DOHH2 (cell line): ENCODE measurements around the gene TREH.
"Not testable (repeated sequence)": the region's sequence is repeated elsewhere in the genome, so short reads cannot be mapped to it uniquely, and the experiment has no call there.

Source experiments
- H3F3A ChIP-seq: fragments of 200-600 bp; sonication (generic), shearing (Covaris generic); 2 replicates; pipeline ENCODE4 v1.6.0; 2016; ENCODE audit warnings: antibody characterized with exemption, mild to moderate bottlenecking; ENCODE audit not compliant: control insufficient read depth, insufficient read depth
- H3K27ac ChIP-seq: fragments of 200-600 bp; sonication (generic); 2 replicates; pipeline ENCODE4 v1.5.1; 2014; ENCODE audit warnings: low read depth, mild to moderate bottlenecking, low read length, moderate library complexity
- H3K27me3 ChIP-seq: fragments of 200-600 bp; sonication (generic); 2 replicates; pipeline ENCODE4 v1.6.1; 2014; ENCODE audit warnings: mild to moderate bottlenecking, low read length, mixed read lengths; ENCODE audit not compliant: control insufficient read depth
- H3K36me3 ChIP-seq: fragments of 200-600 bp; sonication (generic); 2 replicates; pipeline ENCODE4 v1.6.1; 2014; ENCODE audit warnings: mild to moderate bottlenecking, low read length, moderate library complexity, mixed read lengths; ENCODE audit not compliant: control insufficient read depth
- H3K4me1 ChIP-seq: fragments of 200-600 bp; sonication (generic); 2 replicates; pipeline ENCODE4 v1.6.1; 2014; ENCODE audit warnings: mild to moderate bottlenecking, low read length, mixed read lengths; ENCODE audit not compliant: control insufficient read depth
- H3K4me2 ChIP-seq: fragments of 200-600 bp; sonication (generic); 2 replicates; pipeline ENCODE4 v1.6.0; 2014; ENCODE audit warnings: mild to moderate bottlenecking, low read length, moderate library complexity
- H3K4me3 ChIP-seq: fragments of 200-600 bp; sonication (generic); 2 replicates; pipeline ENCODE4 v1.5.1; 2014; ENCODE audit warnings: mild to moderate bottlenecking, low read length, mixed read lengths
- H3K79me2 ChIP-seq: fragments of 200-600 bp; sonication (generic); 2 replicates; pipeline ENCODE4 v1.6.1; 2014; ENCODE audit warnings: mild to moderate bottlenecking, low read length, mixed read lengths; ENCODE audit not compliant: control insufficient read depth
- H3K9me2 ChIP-seq: fragments of 200-600 bp; sonication (generic); replicated peaks from 2 replicates; pipeline ENCODE4 v1.6.1; 2014; ENCODE audit warnings: mild to moderate bottlenecking, low read length, mixed read lengths; ENCODE audit not compliant: control insufficient read depth
- H3K9me3 ChIP-seq: fragments of 200-600 bp; sonication (generic); 2 replicates; pipeline ENCODE4 v1.6.1; 2014; ENCODE audit warnings: antibody characterized with exemption, low read length, mixed read lengths; ENCODE audit not compliant: control insufficient read depth, insufficient read depth
- H4K20me1 ChIP-seq: fragments of 200-600 bp; sonication (generic); 2 replicates; pipeline ENCODE4 v1.6.0; 2014; ENCODE audit warnings: low read depth, mild to moderate bottlenecking, antibody characterized with exemption, low read length, moderate library complexity; ENCODE audit not compliant: control insufficient read depth, insufficient read depth
- EZH2phosphoT487 ChIP-seq: fragments of 200-600 bp; sonication (generic); IDR thresholded peaks from 2 replicates; pipeline ENCODE4 v1.6.1; 2017; ENCODE audit warnings: borderline replicate concordance, mild to moderate bottlenecking, antibody characterized with exemption, low read length, moderate library complexity, mixed read lengths
- TF ChIP-seq, protein P1 (sequence below): fragments of 200-600 bp; sonication (generic); IDR thresholded peaks from one replicate; pipeline ENCODE4 v1.5.1; 2014; ENCODE audit warnings: antibody characterized with exemption, mild to moderate bottlenecking, low read depth, low read length; ENCODE audit not compliant: poor library complexity, severe bottlenecking

Gene TREH

GRCh38 chr11:118682372-118682771 lies 2.9 kb upstream of the TREH start:
- H3K9me3 ChIP-seq: no peaks in the 10 kb centered on the region
- H4K20me1 ChIP-seq: no peaks in the 10 kb centered on the region
- no peak overlapping the region for H3K27ac ChIP-seq
- H3K4me1 ChIP-seq: no peaks in the 10 kb centered on the region
- H3K9me2 ChIP-seq: no peaks in the 10 kb centered on the region
- H3K79me2 ChIP-seq: no peaks in the 10 kb centered on the region
- H3K36me3 ChIP-seq: no peaks in the 10 kb centered on the region
- H3K4me2 ChIP-seq: no peak overlapping the region
- H3K4me3 ChIP-seq: no peak overlapping the region
- H3K27me3 ChIP-seq: peaks cover 8% of the 10 kb centered on the region
- no peak for TF ChIP-seq EZH2phosphoT487
- TF ChIP-seq, protein P1, sequence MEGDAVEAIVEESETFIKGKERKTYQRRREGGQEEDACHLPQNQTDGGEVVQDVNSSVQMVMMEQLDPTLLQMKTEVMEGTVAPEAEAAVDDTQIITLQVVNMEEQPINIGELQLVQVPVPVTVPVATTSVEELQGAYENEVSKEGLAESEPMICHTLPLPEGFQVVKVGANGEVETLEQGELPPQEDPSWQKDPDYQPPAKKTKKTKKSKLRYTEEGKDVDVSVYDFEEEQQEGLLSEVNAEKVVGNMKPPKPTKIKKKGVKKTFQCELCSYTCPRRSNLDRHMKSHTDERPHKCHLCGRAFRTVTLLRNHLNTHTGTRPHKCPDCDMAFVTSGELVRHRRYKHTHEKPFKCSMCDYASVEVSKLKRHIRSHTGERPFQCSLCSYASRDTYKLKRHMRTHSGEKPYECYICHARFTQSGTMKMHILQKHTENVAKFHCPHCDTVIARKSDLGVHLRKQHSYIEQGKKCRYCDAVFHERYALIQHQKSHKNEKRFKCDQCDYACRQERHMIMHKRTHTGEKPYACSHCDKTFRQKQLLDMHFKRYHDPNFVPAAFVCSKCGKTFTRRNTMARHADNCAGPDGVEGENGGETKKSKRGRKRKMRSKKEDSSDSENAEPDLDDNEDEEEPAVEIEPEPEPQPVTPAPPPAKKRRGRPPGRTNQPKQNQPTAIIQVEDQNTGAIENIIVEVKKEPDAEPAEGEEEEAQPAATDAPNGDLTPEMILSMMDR: no peak
- no peaks in the 10 kb centered on the region for H3F3A ChIP-seq

DNA sequence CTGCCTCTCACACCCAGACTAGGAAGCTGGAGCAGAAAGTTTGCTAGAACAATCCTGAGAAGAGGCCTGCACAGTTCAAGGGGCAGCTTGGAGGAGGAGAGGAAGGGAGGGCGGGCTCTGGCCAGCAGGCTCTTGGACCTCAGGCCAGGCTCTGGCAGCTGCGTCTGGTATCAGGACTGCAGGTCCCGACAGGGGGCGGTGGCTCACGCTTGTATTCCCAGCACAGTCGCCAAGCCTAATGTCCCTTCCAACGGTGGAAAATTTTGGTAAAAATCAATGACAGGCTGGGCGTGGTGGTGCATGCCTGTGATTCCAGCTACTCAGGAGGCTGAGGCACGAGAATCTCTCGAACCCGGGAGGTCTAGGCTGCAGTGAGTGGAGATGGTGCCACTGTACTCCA lies 542 bp downstream of the TREH start:
- H3K36me3 ChIP-seq, H4K20me1 ChIP-seq, H3F3A ChIP-seq, H3K9me2 ChIP-seq, H3K27ac ChIP-seq, H3K9me3 ChIP-seq, H3K4me2 ChIP-seq, H3K4me3 ChIP-seq, H3K4me1 ChIP-seq, H3K79me2 ChIP-seq: not testable (repeated sequence)
- peaks cover 10% of the 10 kb centered on the region for H3K27me3 ChIP-seq

GRCh38 chr11:118677977-118678376 lies 1.5 kb downstream of the TREH start:
- no peak for TF ChIP-seq EZH2phosphoT487
- TF ChIP-seq, protein P1: no peak
- no peaks in the 10 kb centered on the region for H4K20me1 ChIP-seq
- no peaks in the 10 kb centered on the region for H3K4me1 ChIP-seq
- H3K4me2 ChIP-seq: no peak overlapping the region
- no peaks in the 10 kb centered on the region for H3K36me3 ChIP-seq
- no peaks in the 10 kb centered on the region for H3K79me2 ChIP-seq
- no peaks in the 10 kb centered on the region for H3F3A ChIP-seq
- H3K9me3 ChIP-seq: no peaks in the 10 kb centered on the region
- no peak overlapping the region for H3K27ac ChIP-seq
- H3K9me2 ChIP-seq: no peaks in the 10 kb centered on the region
- H3K27me3 ChIP-seq: peaks cover 15% of the 10 kb centered on the region
- no peak overlapping the region for H3K4me3 ChIP-seq

DNA sequence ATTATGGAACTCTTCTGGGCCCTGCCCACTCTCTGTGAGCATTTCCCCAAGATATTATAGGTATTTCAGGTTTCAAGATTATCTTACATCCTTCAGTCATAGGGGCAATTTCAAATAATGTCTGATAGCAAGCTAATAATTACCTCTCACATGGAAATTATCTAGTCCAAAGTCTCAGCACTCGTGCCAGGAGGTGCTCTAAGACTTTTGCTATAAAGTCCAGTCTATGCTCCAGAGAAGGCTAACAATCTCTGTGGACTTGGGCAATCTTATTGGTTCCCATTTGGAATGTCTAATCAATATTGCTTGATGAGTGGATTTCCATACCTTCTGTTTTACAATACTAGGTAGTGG lies 5.4 kb downstream of the TREH start:
- no peaks in the 10 kb centered on the region for H4K20me1 ChIP-seq
- no peak overlapping the region for H3K4me2 ChIP-seq
- H3K27me3 ChIP-seq: peaks cover 25% of the 10 kb centered on the region
- no peaks in the 10 kb centered on the region for H3K4me1 ChIP-seq
- TF ChIP-seq, protein P1: no peak
- TF ChIP-seq EZH2phosphoT487: no peak
- H3K79me2 ChIP-seq: no peaks in the 10 kb centered on the region
- no peaks in the 10 kb centered on the region for H3K36me3 ChIP-seq
- H3K9me2 ChIP-seq: no peaks in the 10 kb centered on the region
- H3K9me3 ChIP-seq: no peaks in the 10 kb centered on the region
- H3K4me3 ChIP-seq: no peak overlapping the region
- H3K27ac ChIP-seq: no peak overlapping the region
- no peaks in the 10 kb centered on the region for H3F3A ChIP-seq
